GM18508 (cell line): ENCODE measurements around the gene RBFOX1.

Experiments used
- ATAC-seq: cut with Tn5 transposase; IDR thresholded peaks from one replicate; pipeline ENCODE4 v1.9.1; 2021; ENCODE audit warnings: moderate number of reproducible peaks; ENCODE audit not compliant: insufficient read depth, unreplicated experiment

Gene RBFOX1

GRCh38 chr16:7508656-7509055, 176.0 kb downstream of the RBFOX1 start:
- ATAC-seq: no peak

GRCh38 chr16:7509963-7510601, 177.4 kb downstream of the RBFOX1 start:
- ATAC-seq: no peak

- ATAC-seq: no peak
Observed at GRCh38 chr16:7511549-7512260, 179.1 kb downstream of the RBFOX1 start.

GRCh38 chr16:7512503-7512902, 179.9 kb downstream of the RBFOX1 start:
- no peak for ATAC-seq

GRCh38 chr16:7513429-7513828, 180.8 kb downstream of the RBFOX1 start:
- ATAC-seq: no peak

GRCh38 chr16:7515543-7515942, 182.9 kb downstream of the RBFOX1 start:
- no peak for ATAC-seq

GRCh38 chr16:7517496-7517895, 184.9 kb downstream of the RBFOX1 start:
- no peak for ATAC-seq

- ATAC-seq: no peak
Observed at GRCh38 chr16:7518158-7518557, 185.5 kb downstream of the RBFOX1 start.

GRCh38 chr16:7521834-7522233, 189.2 kb downstream of the RBFOX1 start:
- no peak for ATAC-seq

GRCh38 chr16:7524419-7524818, 191.8 kb downstream of the RBFOX1 start:
- no peak for ATAC-seq

- ATAC-seq: no peak
Observed at GRCh38 chr16:7526736-7527135, 194.1 kb downstream of the RBFOX1 start.

- ATAC-seq: no peak
Observed at GRCh38 chr16:7532534-7532933, 199.9 kb downstream of the RBFOX1 start.

- ATAC-seq: no peak
Observed at GRCh38 chr16:7534749-7535148, 202.1 kb downstream of the RBFOX1 start.

- no peak for ATAC-seq
Observed at GRCh38 chr16:7541026-7541425, 208.4 kb downstream of the RBFOX1 start.

GRCh38 chr16:7545251-7545650, 212.6 kb downstream of the RBFOX1 start:
- ATAC-seq: no peak

- no peak for ATAC-seq
Observed at GRCh38 chr16:7546948-7547347, 214.3 kb downstream of the RBFOX1 start.

GRCh38 chr16:7547736-7548135, 215.1 kb downstream of the RBFOX1 start:
- no peak for ATAC-seq

- ATAC-seq: no peak
Observed at GRCh38 chr16:7548796-7549318, 216.2 kb downstream of the RBFOX1 start.

- ATAC-seq: no peak
Observed at GRCh38 chr16:7550096-7550495, 217.5 kb downstream of the RBFOX1 start.

- ATAC-seq: no peak
Observed at GRCh38 chr16:7555459-7555858, 222.8 kb downstream of the RBFOX1 start.

- ATAC-seq: no peak
Observed at GRCh38 chr16:7561908-7562405, 229.3 kb downstream of the RBFOX1 start.

GRCh38 chr16:7566360-7566759, 233.7 kb downstream of the RBFOX1 start:
- ATAC-seq: no peak
